ENCODE data around the gene HRAS. TPM values are rescaled to one million over a fixed set of nuclear protein-coding genes. Genes with fewer than 3 reads are reported as not detected.

Gene HRAS
- total RNA-seq, 1 donor from 2014 or later, result 63.2 TPM

DNA sequence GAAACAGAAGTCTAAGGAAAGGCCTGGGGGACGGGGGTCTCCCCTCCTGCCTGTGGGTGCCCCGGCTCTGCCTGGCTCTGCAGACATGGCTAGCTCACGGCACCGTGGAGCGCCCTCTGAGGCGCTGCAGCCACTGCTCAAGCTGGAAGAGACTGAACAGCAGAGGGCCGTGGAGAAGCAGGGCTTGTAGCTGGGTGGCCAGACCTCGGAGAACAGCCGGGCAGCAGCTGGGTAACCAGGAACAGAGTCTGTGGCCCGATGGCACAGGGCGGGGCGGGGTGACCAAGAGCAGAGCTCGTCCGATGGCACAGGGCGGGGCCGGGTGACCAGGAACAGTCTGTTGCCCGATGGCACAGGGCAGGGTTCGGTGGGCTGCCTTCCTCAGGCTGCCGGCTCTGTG lies 46.4 kb downstream of the HRAS start:
- H3K4me3 ChIP-seq (ENCODE audit: low read depth, low read length), result no peak overlapping the region
- DNase-seq (ENCODE audit: low read depth), result no peak
- TF ChIP-seq, protein P1, sequence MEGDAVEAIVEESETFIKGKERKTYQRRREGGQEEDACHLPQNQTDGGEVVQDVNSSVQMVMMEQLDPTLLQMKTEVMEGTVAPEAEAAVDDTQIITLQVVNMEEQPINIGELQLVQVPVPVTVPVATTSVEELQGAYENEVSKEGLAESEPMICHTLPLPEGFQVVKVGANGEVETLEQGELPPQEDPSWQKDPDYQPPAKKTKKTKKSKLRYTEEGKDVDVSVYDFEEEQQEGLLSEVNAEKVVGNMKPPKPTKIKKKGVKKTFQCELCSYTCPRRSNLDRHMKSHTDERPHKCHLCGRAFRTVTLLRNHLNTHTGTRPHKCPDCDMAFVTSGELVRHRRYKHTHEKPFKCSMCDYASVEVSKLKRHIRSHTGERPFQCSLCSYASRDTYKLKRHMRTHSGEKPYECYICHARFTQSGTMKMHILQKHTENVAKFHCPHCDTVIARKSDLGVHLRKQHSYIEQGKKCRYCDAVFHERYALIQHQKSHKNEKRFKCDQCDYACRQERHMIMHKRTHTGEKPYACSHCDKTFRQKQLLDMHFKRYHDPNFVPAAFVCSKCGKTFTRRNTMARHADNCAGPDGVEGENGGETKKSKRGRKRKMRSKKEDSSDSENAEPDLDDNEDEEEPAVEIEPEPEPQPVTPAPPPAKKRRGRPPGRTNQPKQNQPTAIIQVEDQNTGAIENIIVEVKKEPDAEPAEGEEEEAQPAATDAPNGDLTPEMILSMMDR (conservative IDR thresholded peaks at IDR 0.05; ENCODE audit: low read depth, low read length), result no peak

DNA sequence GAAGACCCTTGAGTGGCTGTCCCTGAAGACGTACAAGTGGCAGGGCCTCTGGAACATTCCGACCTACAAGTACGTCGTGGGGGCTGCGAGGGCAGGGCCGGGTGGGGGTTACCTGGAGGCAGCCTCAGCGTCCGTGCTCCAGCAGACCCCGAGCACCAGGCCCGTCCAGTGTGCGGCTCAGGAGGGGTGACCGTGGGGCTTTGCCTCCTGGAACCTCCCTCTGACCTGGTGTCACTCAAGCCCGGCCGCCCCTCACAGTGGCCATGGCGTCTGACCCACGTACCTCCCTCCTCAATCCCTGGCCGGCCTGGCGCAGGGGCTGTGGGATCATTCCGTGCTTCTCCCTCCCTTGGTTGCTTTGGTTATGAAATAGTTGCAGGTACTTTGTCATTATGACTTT lies 46.8 kb downstream of the HRAS start:
- DNase-seq (ENCODE audit: low read depth), result no peak
- no peak overlapping the region for H3K4me3 ChIP-seq (ENCODE audit: low read depth, low read length)
- TF ChIP-seq, protein P1 (conservative IDR thresholded peaks at IDR 0.05; ENCODE audit: low read depth, low read length), result no peak

DNA sequence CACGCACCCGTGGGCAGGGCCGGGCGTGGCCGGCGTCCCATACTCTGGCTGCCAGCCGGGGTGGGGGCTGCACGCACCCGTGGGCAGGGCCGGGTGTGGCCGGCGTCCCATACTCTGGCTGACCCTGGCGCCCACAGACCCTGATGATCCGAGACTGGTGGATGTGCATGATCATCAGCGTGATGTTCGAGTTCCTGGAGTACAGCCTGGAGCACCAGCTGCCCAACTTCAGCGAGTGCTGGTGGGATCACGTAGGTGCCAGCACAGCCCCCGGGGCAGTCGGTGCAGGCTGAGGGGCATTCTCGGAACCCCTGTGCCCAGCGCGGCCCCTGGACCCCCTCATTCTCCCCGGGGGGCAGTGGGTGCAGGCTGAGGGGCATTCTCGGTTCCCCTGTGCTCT lies 47.3 kb downstream of the HRAS start:
- TF ChIP-seq, protein P1 (conservative IDR thresholded peaks at IDR 0.05; ENCODE audit: low read depth, low read length), result no peak
- DNase-seq (ENCODE audit: low read depth), result no peak
- H3K4me3 ChIP-seq (ENCODE audit: low read depth, low read length), result no peak overlapping the region

DNA sequence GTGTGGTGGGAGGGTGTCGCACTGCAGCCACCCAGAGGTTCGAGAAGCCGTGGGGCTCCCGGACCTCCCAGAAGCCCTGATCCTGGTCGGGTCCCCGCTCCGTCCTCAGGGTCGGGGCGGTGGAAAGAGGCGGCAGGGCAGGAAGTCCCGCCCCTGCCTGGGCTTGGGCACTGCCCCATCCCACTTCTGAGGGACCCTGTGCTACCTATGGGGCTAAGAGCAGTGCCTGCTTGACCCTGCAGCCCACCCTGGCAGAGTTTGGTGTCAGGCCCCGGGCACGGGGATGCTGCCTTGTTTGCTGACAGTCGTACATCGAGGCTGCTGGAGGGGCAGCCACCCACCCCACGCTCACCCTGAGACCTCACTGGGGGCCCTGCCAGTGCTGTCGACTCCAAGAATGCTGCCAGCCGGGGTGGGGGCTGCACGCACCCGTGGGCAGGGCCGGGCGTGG lies 47.8 kb downstream of the HRAS start:
- TF ChIP-seq, protein P1 (conservative IDR thresholded peaks at IDR 0.05; ENCODE audit: low read depth, low read length), result no peak

DNA sequence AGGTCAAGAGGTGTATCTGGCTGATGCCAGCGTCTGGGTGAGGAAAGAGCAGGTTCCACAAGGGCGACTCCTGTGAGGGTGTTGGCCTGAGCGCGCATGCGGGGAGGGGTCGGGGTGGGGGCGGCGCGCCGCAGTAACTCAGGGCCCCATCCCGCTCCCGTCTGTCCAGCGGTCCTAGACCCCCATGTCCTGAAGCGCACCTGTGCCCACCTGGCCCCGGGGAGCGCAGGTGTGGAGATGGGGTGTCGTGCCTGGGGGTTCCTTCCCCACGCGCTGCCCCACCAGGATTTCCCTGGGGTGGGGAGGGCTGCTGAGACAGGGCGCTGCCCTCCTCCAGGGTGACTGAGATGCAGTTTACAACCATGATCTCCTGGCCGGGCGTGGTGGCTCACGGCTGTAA lies 49.2 kb downstream of the HRAS start:
- H3K4me3 ChIP-seq (ENCODE audit: low read depth, low read length), result no peak overlapping the region
- TF ChIP-seq, protein P1 (conservative IDR thresholded peaks at IDR 0.05; ENCODE audit: low read depth, low read length), result no peak
- no peak for DNase-seq (ENCODE audit: low read depth)

More for the DNA sequence above, 47.8 kb downstream of the HRAS start:
- H3K4me3 ChIP-seq (ENCODE audit: low read depth, low read length), result no peak overlapping the region
- DNase-seq (ENCODE audit: low read depth), result no peak

DNA sequence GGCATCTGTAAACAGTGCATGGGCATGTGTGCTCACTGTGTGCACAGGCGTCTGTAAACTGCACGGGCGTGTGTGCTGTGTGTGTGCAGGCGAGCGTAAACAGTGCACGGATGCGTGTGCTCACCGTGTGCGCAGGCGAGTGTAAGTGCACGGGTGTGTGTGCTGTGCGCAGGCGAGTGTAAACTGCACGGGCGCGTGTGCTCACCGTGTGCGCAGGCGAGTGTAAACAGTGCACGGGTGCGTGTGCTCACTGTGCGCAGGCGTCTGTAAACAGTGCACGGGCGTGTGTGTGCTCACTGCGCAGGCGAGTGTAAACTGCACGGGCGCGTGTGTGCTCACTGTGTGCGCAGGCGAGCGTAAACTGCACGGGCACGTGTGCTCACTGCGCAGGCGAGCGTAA lies 50.8 kb downstream of the HRAS start:
- no peak overlapping the region for H3K4me3 ChIP-seq (ENCODE audit: low read depth, low read length)
- no peak for DNase-seq (ENCODE audit: low read depth)
- TF ChIP-seq, protein P1 (conservative IDR thresholded peaks at IDR 0.05; ENCODE audit: low read depth, low read length), result no peak

Other genes starting within 250 kb of the HRAS start
- 7.8 and 13.1 TPM in 2 replicates for gene PGGHG, start 246.4 kb downstream of the HRAS start, total RNA-seq
- gene IFITM5, start 236.1 kb downstream of the HRAS start, total RNA-seq, result not detected in 2 replicates
- gene IFITM2, start 227.8 kb downstream of the HRAS start, total RNA-seq, result 54.7 and 177 TPM in 2 replicates
- gene IFITM1, start 221.5 kb downstream of the HRAS start, total RNA-seq, result 15.7 and 56.8 TPM in 2 replicates
- gene IFITM3, start 214.7 kb downstream of the HRAS start, total RNA-seq, result 85.7 and 113 TPM in 2 replicates
- gene B4GALNT4, start 166.1 kb downstream of the HRAS start, total RNA-seq, result 13.9 and 24.4 TPM in 2 replicates
- 20.6 and 30.7 TPM in 2 replicates for gene PKP3, start 141.4 kb downstream of the HRAS start, total RNA-seq
- gene SIGIRR, start 120.6 kb downstream of the HRAS start, total RNA-seq, result 52.9 and 83.9 TPM in 2 replicates
- gene ANO9, start 93.6 kb downstream of the HRAS start, total RNA-seq, result 7.7 and 20.1 TPM in 2 replicates
- 53.4 and 66.1 TPM in 2 replicates for gene PTDSS2, start 85.3 kb downstream of the HRAS start, total RNA-seq
- gene RNH1, start 28.3 kb downstream of the HRAS start, total RNA-seq, result 163 and 204 TPM in 2 replicates
- gene LRRC56, start 2.0 kb upstream of the HRAS start, total RNA-seq, result 0.87 and 1.6 TPM in 2 replicates
- 1.5 and 2.2 TPM in 2 replicates for gene LMNTD2, start 25.2 kb upstream of the HRAS start, total RNA-seq
- 106 and 154 TPM in 2 replicates for gene RASSF7, start 25.4 kb upstream of the HRAS start, total RNA-seq
- 24.2 and 33.5 TPM in 2 replicates for gene PHRF1, start 40.9 kb upstream of the HRAS start, total RNA-seq
- gene IRF7, start 80.4 kb upstream of the HRAS start, total RNA-seq, result 25.6 and 40.8 TPM in 2 replicates
- not detected in 2 replicates for gene CDHR5, start 89.4 kb upstream of the HRAS start, total RNA-seq
- not detected in 2 replicates for gene SCT, start 91.6 kb upstream of the HRAS start, total RNA-seq
- not detected in 2 replicates for gene DRD4, start 101.7 kb upstream of the HRAS start, total RNA-seq
- 38.2 and 40.4 TPM in 2 replicates for gene DEAF1, start 159.6 kb upstream of the HRAS start, total RNA-seq
- gene TMEM80, start 160.2 kb upstream of the HRAS start, total RNA-seq, result 10.7 and 20.8 TPM in 2 replicates
- gene EPS8L2, start 170.7 kb upstream of the HRAS start, total RNA-seq, result 145 and 151 TPM in 2 replicates
- gene TALDO1, start 211.9 kb upstream of the HRAS start, total RNA-seq, result 332 and 365 TPM in 2 replicates
- 32.6 and 68.8 TPM in 2 replicates for gene GATD1, start 241.9 kb upstream of the HRAS start, total RNA-seq

All from epithelial cell of proximal tubule (primary cell).